Parathyroid adenoma (tissue), 2 donors: ENCODE measurements around the gene DOCK3.

Source experiments
- H2AFZ ChIP-seq: fragments of 300-600 bp; sonication (generic); one replicate; pipeline ENCODE4 v1.7.0; 2017; ENCODE audit warnings: antibody characterized with exemption, mild to moderate bottlenecking
- H3K27ac ChIP-seq: fragments of 300-600 bp; sonication (generic); one replicate; pipeline ENCODE4 v1.7.0; 2017
- H3K27me3 ChIP-seq: fragments of 300-600 bp; sonication (generic); one replicate; pipeline ENCODE4 v1.7.0; 2017; ENCODE audit warnings: low read length; ENCODE audit not compliant: control insufficient read depth, insufficient read depth
- H3K36me3 ChIP-seq: fragments of 300-600 bp; sonication (generic); one replicate; pipeline ENCODE4 v1.7.0; 2017; ENCODE audit warnings: low read length; ENCODE audit not compliant: control insufficient read depth, insufficient read depth
- H3K4me1 ChIP-seq: fragments of 300-600 bp; sonication (generic); one replicate; pipeline ENCODE4 v1.7.0; 2017; ENCODE audit warnings: control low read depth
- H3K4me2 ChIP-seq: fragments of 300-600 bp; sonication (generic); one replicate; pipeline ENCODE4 v1.7.0; 2017; ENCODE audit warnings: low read length
- H3K4me3 ChIP-seq: fragments of 300-600 bp; sonication (generic); one replicate; pipeline ENCODE4 v1.7.0; 2017; ENCODE audit warnings: low read depth, low read length
- H3K79me2 ChIP-seq: fragments of 300-600 bp; sonication (generic); one replicate; pipeline ENCODE4 v1.7.0; 2017; ENCODE audit warnings: control low read depth
- H3K9ac ChIP-seq: fragments of 300-600 bp; sonication (generic); one replicate; pipeline ENCODE4 v1.7.0; 2017; ENCODE audit warnings: mild to moderate bottlenecking
- H3K9me3 ChIP-seq: fragments of 300-600 bp; sonication (generic); one replicate; pipeline ENCODE4 v1.7.0; 2017; ENCODE audit warnings: low read length; ENCODE audit not compliant: control insufficient read depth
- TF ChIP-seq, protein P1 (sequence below): fragments of 300-600 bp; sonication (generic); IDR thresholded peaks from one replicate; pipeline ENCODE4 v1.7.0; 2017; ENCODE audit warnings: antibody characterized with exemption, mild to moderate bottlenecking
- donor health status: primary hyperparathyroidism.

The DOCK3 gene

DNA sequence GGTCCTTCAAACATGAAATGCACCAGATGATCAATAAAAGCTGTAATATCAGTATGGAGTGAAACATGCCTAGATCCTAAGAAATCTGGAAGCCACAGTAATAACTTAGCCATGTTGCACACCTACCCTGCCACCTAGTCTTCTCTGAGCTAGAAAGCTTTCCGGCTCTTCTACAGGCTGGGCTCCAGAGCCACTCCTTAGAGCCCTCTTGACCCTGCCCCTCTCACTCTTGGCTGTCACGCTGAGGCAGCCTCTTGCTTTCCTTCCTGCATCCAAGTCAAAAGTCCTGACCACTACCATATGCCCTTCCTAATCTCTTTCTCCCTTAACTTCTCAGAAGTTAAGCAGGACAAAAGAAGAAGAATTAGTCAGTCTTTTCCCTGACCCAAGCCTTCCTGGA is 734.1 kb downstream of the DOCK3 start:
- H3K79me2 ChIP-seq = peaks cover 3% of the 10 kb centered on the region
- H2AFZ ChIP-seq = no peak overlapping the region
- no peak overlapping the region for H3K4me2 ChIP-seq
- no peaks in the 10 kb centered on the region for H3K27me3 ChIP-seq
- no peaks in the 10 kb centered on the region for H3K9me3 ChIP-seq
- TF ChIP-seq, protein P1, sequence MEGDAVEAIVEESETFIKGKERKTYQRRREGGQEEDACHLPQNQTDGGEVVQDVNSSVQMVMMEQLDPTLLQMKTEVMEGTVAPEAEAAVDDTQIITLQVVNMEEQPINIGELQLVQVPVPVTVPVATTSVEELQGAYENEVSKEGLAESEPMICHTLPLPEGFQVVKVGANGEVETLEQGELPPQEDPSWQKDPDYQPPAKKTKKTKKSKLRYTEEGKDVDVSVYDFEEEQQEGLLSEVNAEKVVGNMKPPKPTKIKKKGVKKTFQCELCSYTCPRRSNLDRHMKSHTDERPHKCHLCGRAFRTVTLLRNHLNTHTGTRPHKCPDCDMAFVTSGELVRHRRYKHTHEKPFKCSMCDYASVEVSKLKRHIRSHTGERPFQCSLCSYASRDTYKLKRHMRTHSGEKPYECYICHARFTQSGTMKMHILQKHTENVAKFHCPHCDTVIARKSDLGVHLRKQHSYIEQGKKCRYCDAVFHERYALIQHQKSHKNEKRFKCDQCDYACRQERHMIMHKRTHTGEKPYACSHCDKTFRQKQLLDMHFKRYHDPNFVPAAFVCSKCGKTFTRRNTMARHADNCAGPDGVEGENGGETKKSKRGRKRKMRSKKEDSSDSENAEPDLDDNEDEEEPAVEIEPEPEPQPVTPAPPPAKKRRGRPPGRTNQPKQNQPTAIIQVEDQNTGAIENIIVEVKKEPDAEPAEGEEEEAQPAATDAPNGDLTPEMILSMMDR = no peak
- H3K27ac ChIP-seq = no peak overlapping the region
- no peak overlapping the region for H3K9ac ChIP-seq
- no peaks in the 10 kb centered on the region for H3K4me1 ChIP-seq
- H3K4me3 ChIP-seq = no peak overlapping the region
- no peaks in the 10 kb centered on the region for H3K36me3 ChIP-seq

DNA sequence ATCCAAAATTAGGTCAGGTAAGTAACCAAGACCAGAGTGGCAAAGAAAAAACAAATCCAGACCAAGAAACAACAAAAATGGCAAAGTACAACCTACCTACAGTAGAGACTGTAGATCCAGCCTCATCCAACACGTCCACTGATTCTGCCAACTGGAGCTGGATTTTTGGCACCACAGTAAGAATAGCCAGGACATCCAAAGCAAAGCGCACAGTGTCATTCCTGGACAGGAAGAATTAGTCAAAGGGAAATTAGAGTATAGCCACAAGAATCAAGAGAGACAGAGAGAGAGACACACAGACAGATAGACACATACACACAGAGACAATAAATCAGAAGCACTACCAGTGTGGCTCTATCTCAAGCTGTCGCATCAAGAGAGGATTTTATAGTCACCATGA is 747.5 kb downstream of the DOCK3 start:
- Histone ChIP-seq H2AFZ (no peak overlapping the region), H3K27ac (no peak overlapping the region), H3K9ac (no peak overlapping the region), H3K4me1 (no peaks in the 10 kb centered on the region), H3K79me2 (no peaks in the 10 kb centered on the region), H3K36me3 (no peaks in the 10 kb centered on the region), H3K27me3 (no peaks in the 10 kb centered on the region), H3K4me3 (no peak overlapping the region), H3K4me2 (no peak overlapping the region), H3K9me3 (no peaks in the 10 kb centered on the region)
- TF ChIP-seq, protein P1 = no peak

DNA sequence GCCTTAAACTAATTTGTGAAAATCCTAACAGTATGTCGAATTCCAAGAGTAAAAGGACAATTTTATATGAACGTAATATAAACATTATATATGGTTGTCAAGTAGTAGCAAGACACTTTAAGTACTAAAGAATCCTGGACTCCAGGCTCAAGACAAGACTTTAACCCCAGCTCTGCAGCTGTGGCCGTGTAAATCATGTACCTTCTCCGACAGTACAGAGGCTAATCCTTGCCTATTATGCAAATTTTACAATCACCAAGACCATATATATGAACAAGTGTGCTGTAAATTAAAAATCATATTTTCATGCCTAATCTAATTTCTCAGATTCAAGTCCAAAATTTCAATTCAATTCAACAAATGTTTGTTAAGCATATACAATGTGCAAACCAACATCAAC is 752.2 kb downstream of the DOCK3 start:
- Histone ChIP-seq H3K4me2 (no peak overlapping the region), H3K27ac (no peak overlapping the region), H3K79me2 (no peaks in the 10 kb centered on the region), H3K4me3 (no peak overlapping the region), H3K4me1 (no peaks in the 10 kb centered on the region), H3K36me3 (no peaks in the 10 kb centered on the region), H3K9ac (no peak overlapping the region), H3K27me3 (no peaks in the 10 kb centered on the region), H2AFZ (no peak overlapping the region), H3K9me3 (no peaks in the 10 kb centered on the region)
- TF ChIP-seq, protein P1 = no peak

DNA sequence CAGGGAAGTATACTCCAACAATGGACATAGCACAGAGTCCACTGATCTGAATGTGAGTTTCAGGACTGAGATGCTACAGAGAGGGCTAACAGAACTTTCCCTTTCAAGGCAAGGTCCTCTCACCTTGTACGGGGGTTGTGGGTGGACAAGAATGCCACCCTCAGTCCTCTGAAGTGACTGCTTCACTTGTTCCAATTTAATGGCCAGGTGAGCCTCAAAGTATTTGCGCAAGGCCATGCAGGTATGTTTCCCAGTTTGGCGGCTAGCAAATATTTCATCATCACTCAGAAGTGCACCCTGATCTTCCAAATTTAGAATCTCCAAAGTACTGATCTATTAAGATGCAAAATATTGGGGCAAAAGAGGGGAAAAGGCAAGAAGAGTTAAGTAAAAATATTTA is 754.4 kb downstream of the DOCK3 start:
- H2AFZ ChIP-seq = no peak overlapping the region
- no peak overlapping the region for H3K27ac ChIP-seq
- no peaks in the 10 kb centered on the region for H3K9me3 ChIP-seq
- H3K27me3 ChIP-seq = no peaks in the 10 kb centered on the region
- H3K4me3 ChIP-seq = no peak overlapping the region
- peaks cover 3% of the 10 kb centered on the region for H3K79me2 ChIP-seq
- H3K4me2 ChIP-seq = no peak overlapping the region
- no peak overlapping the region for H3K9ac ChIP-seq
- H3K4me1 ChIP-seq = no peaks in the 10 kb centered on the region
- TF ChIP-seq, protein P1 = no peak
- no peaks in the 10 kb centered on the region for H3K36me3 ChIP-seq
